HepG2 (cell line): Measurements from ENCODE around the gene TNFRSF6B. TPM values are rescaled to one million over a fixed set of nuclear protein-coding genes. Genes with fewer than 3 reads are reported as not detected.
A peak's percentile ranks its signal among the peaks of the same experiment; 100 is the strongest.

ENCODE experiments used
- ARID4A ChIP-seq: sonication (generic); formaldehyde crosslinking; IDR thresholded peaks from 2 replicates; pipeline ENCODE4 v1.5.0; 2020; ENCODE audit warnings: mild to moderate bottlenecking, missing genetic modification reagents, borderline replicate concordance
- BORCS8-MEF2B ChIP-seq: sonication (generic); formaldehyde crosslinking; IDR thresholded peaks from 2 replicates; pipeline ENCODE4 v1.8.0; 2022; ENCODE audit warnings: mild to moderate bottlenecking, missing genetic modification reagents
- EEA1 ChIP-seq: sonication (generic); formaldehyde crosslinking; IDR thresholded peaks from 2 replicates; pipeline ENCODE4 v1.5.1; 2020; ENCODE audit warnings: mild to moderate bottlenecking, missing genetic modification reagents, borderline replicate concordance
- FOXC1 ChIP-seq: sonication (generic); formaldehyde crosslinking; IDR thresholded peaks from 2 replicates; pipeline ENCODE4 v1.8.0; 2022; ENCODE audit warnings: mild to moderate bottlenecking, missing genetic modification reagents, borderline replicate concordance
- FOXM1 ChIP-seq: sonication (generic); formaldehyde crosslinking; IDR thresholded peaks from 2 replicates; pipeline ENCODE4 v1.5.0; 2020; ENCODE audit warnings: missing genetic modification reagents
- GTF2F1 ChIP-seq: fragments of 150-350 bp; IDR thresholded peaks from 2 replicates; pipeline ENCODE4 v1.6.1; 2014; ENCODE audit warnings: low read length
- HCFC1 ChIP-seq: fragments of 150-350 bp; IDR thresholded peaks from 2 replicates; pipeline ENCODE4 v1.6.1; 2014; ENCODE audit warnings: low read depth, low read length
- HIVEP1 ChIP-seq: sonication (generic); formaldehyde crosslinking; IDR thresholded peaks from 2 replicates; pipeline ENCODE4 v1.4.0; 2020; ENCODE audit warnings: mild to moderate bottlenecking, missing genetic modification reagents
- MAFG ChIP-seq: sonication (generic); formaldehyde crosslinking; IDR thresholded peaks from 2 replicates; pipeline ENCODE4 v1.5.1; 2020; ENCODE audit warnings: mild to moderate bottlenecking, missing genetic modification reagents
- NFE2 ChIP-seq: sonication (generic); formaldehyde crosslinking; IDR thresholded peaks from 2 replicates; pipeline ENCODE4 v1.4.0; 2020; ENCODE audit warnings: missing genetic modification reagents
- NFYC ChIP-seq: IDR thresholded peaks from 2 replicates; pipeline ENCODE4 v1.6.1; 2016; ENCODE audit warnings: missing genetic modification reagents, missing compliant biosample characterization
- ONECUT2 ChIP-seq: sonication (generic); formaldehyde crosslinking; IDR thresholded peaks from 2 replicates; pipeline ENCODE4 v1.4.0; 2020; ENCODE audit warnings: missing genetic modification reagents
- PAXIP1 ChIP-seq: sonication (generic); formaldehyde crosslinking; conservative IDR thresholded peaks from 2 replicates; pipeline ENCODE4 v1.4.0; 2020; ENCODE audit warnings: mild to moderate bottlenecking, missing genetic modification reagents, moderate library complexity
- RNF2 ChIP-seq: fragments of 450-650 bp; conservative IDR thresholded peaks from 2 replicates; pipeline ENCODE4 v1.6.1; 2016; ENCODE audit warnings: low read depth
- TAF15 ChIP-seq: fragments of 200-400 bp; formaldehyde crosslinking; IDR thresholded peaks from one replicate; pipeline ENCODE4 v1.6.1; 2018; ENCODE audit warnings: mild to moderate bottlenecking, low read depth, low read length; ENCODE audit not compliant: poor library complexity, severe bottlenecking
- TEAD3 ChIP-seq: optimal IDR thresholded peaks from 2 replicates; pipeline ENCODE3; 2016; ENCODE audit warnings: borderline replicate concordance
- ZNF501 ChIP-seq: sonication (generic); formaldehyde crosslinking; IDR thresholded peaks from 2 replicates; pipeline ENCODE4 v1.5.1; 2020; ENCODE audit warnings: mild to moderate bottlenecking, moderate library complexity, missing genetic modification reagents
- polyA plus RNA-seq, 8 experiments: library from polyadenylated mRNA; depleted of rRNA in 3 of 8; stranded (reverse) in 7 of 8; unstranded in 1 of 8; fragments of >200 nt; fragmentation: Illumina TruSeq in 4 of 8; extraction: Trizol in 4 of 8; gene quantifications; 2 replicates each; pipeline versions ENCODE4 v1.2.1 to v1.2.3, GENCODE V29; 2011 to 2016; ENCODE audit warnings: low read depth in 4 of 8, missing spikeins in 1 of 8, mixed read lengths in 1 of 8; ENCODE audit not compliant: insufficient read depth in 1 of 8
- total RNA-seq, 5 experiments: library from RNA; depleted of rRNA; stranded (reverse); fragments of >200 nt; fragmentation: Illumina TruSeq; extraction: Trizol; gene quantifications; 2 replicates each; pipeline ENCODE4 v1.2.3, GENCODE V29; 2016; ENCODE audit warnings: low read depth in 1 of 5
- TF ChIP-seq, protein P1 (sequence below): sonication (generic); formaldehyde crosslinking; IDR thresholded peaks from 2 replicates; pipeline ENCODE4 v1.5.0; 2020; ENCODE audit warnings: missing genetic modification reagents
- TF ChIP-seq, protein P2 (sequence below): sonication (generic); formaldehyde crosslinking; IDR thresholded peaks from 2 replicates; pipeline ENCODE4 v1.8.0; 2022; ENCODE audit warnings: mild to moderate bottlenecking, missing genetic modification reagents; ENCODE audit not compliant: insufficient replicate concordance

The TNFRSF6B gene
- total and polyA plus RNA-seq, 2 of the 13 experiments (the other 11 are each of a cell fraction or from before 2014, with no cell fraction given): 0.24 TPM; not detected in 1

DNA sequence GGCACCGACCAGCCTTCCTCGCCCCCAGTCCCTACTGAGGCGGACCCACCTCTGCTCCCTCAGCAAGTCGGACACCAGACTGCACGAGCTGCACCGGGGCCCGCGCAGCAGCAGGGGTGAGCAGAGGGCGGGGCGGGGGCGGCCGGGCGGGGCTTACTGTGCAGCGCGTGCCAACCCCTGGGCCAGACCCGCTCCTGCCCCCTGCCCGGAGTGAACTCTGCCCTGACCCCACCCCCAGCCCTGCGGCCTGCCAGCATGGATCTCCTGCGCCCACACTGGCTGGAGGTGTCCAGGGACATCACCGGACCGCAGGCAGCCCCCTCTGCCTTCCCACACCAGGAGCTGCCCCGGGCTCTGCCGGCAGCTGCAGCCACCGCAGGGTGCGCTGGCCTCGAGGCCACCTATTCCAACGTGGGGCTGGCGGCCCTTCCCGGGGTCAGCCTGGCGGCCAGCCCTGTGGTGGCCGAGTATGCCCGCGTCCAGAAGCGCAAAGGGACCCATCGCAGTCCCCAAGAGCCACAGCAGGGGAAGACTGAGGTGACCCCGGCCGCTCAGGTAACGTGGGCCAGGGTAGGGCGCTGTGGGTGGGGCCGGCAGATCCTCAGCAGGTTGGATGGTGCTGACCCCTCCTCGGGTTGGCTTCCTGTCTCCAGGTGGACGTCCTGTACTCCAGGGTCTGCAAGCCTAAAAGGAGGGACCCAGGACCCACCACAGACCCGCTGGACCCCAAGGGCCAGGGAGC is 41.7 kb downstream of the TNFRSF6B start (continued):
- 0 out of 2 replicates have a peak, but pooled peaks have one; percentile 7 for TF ChIP-seq EEA1 (CRISPR knock-in tag)
- no peak for TF ChIP-seq NFE2 (CRISPR knock-in tag)
- peak; percentile 64; the same call in 1 of the 2 replicates for TF ChIP-seq FOXM1
- TF ChIP-seq NFYC (CRISPR knock-in tag): 0 out of 2 replicates have a peak, but pooled peaks have one; percentile 18
- 0 out of 2 replicates have a peak, but pooled peaks have one; percentile 50 for TF ChIP-seq RNF2
- TF ChIP-seq, protein P1, sequence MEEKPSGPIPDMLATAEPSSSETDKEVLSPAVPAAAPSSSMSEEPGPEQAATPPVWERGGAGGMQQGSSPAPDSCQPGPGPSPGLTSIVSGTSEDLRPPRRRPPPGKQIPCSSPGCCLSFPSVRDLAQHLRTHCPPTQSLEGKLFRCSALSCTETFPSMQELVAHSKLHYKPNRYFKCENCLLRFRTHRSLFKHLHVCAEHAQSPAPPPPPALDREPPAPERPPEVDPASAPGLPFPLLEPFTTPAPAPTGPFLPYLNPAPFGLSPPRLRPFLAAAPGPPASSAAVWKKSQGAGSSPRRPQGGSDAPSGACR (CRISPR knock-in tag): peak; percentile 45
- peak; percentile 49; the same call in 1 of the 2 replicates for TF ChIP-seq ARID4A
- TF ChIP-seq BORCS8-MEF2B (CRISPR knock-in tag): peak; percentile 98
- peak; percentile 75 for TF ChIP-seq PAXIP1
- no peak for TF ChIP-seq MAFG (CRISPR knock-in tag)
- TF ChIP-seq HCFC1: no peak
- TF ChIP-seq GTF2F1: no peak
- TF ChIP-seq FOXC1: peak; percentile 87; the same call in 1 of the 2 replicates
- peak; percentile 28; the same call in 1 of the 2 replicates for TF ChIP-seq ZNF501 (CRISPR knock-in tag)
- TF ChIP-seq, protein P2, sequence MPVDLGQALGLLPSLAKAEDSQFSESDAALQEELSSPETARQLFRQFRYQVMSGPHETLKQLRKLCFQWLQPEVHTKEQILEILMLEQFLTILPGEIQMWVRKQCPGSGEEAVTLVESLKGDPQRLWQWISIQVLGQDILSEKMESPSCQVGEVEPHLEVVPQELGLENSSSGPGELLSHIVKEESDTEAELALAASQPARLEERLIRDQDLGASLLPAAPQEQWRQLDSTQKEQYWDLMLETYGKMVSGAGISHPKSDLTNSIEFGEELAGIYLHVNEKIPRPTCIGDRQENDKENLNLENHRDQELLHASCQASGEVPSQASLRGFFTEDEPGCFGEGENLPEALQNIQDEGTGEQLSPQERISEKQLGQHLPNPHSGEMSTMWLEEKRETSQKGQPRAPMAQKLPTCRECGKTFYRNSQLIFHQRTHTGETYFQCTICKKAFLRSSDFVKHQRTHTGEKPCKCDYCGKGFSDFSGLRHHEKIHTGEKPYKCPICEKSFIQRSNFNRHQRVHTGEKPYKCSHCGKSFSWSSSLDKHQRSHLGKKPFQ (CRISPR knock-in tag): no peak
- TF ChIP-seq TAF15: peak; percentile 84
- TF ChIP-seq ONECUT2: peak; percentile 36; the same call in 1 of the 2 replicates
- TF ChIP-seq TEAD3 (CRISPR knock-in tag): peak; percentile 86
- TF ChIP-seq HIVEP1: peak; percentile 88
